DMS 273 (cell line): ENCODE results near the gene FREM2.

Experiments
- DNase-seq: peaks from one replicate; lab custom pipeline; 2025; ENCODE audit not compliant: unreplicated experiment; lab: John Stamatoyannopoulos, UW

The FREM2 gene

GRCh38 chr13:38686577-38687245 is at the start of gene FREM2:
Gene FREM2, plus strand, starts transcription at chr13:38687077. Its CDS starts 268 bp downstream, at chr13:38687345.
- DNase-seq = peak; percentile 59

- DNase-seq = no peak
Measured at GRCh38 chr13:38637576-38637975, 49.3 kb upstream of the FREM2 start.

- no peak for DNase-seq
Measured at GRCh38 chr13:38641164-38641948, 45.5 kb upstream of the FREM2 start.

GRCh38 chr13:38647312-38647711 is 39.6 kb upstream of the FREM2 start:
- no peak for DNase-seq

- no peak for DNase-seq
Measured at GRCh38 chr13:38648912-38649311, 38.0 kb upstream of the FREM2 start.

GRCh38 chr13:38656699-38657098 is 30.2 kb upstream of the FREM2 start:
- DNase-seq = no peak

GRCh38 chr13:38657191-38657590 is 29.7 kb upstream of the FREM2 start:
- DNase-seq = no peak

- no peak for DNase-seq
Measured at GRCh38 chr13:38658906-38659305, 28.0 kb upstream of the FREM2 start.

GRCh38 chr13:38661010-38661675 is 25.7 kb upstream of the FREM2 start:
- DNase-seq = no peak

GRCh38 chr13:38662362-38662761 is 24.5 kb upstream of the FREM2 start:
- DNase-seq = no peak

- no peak for DNase-seq
Measured at GRCh38 chr13:38664906-38665305, 22.0 kb upstream of the FREM2 start.

- no peak for DNase-seq
Measured at GRCh38 chr13:38667526-38668109, 19.3 kb upstream of the FREM2 start.

GRCh38 chr13:38669234-38669964 is 17.5 kb upstream of the FREM2 start:
- DNase-seq = no peak

- DNase-seq = no peak
Measured at GRCh38 chr13:38670627-38671026, 16.2 kb upstream of the FREM2 start.

GRCh38 chr13:38671980-38672379 is 14.9 kb upstream of the FREM2 start:
- DNase-seq = no peak

- no peak for DNase-seq
Measured at GRCh38 chr13:38674208-38674607, 12.7 kb upstream of the FREM2 start.

GRCh38 chr13:38680912-38681311 is 6.0 kb upstream of the FREM2 start:
- no peak for DNase-seq

GRCh38 chr13:38684714-38685113 is 2.2 kb upstream of the FREM2 start:
- no peak for DNase-seq

- no peak for DNase-seq
Measured at GRCh38 chr13:38685431-38685830, 1.4 kb upstream of the FREM2 start.

GRCh38 chr13:38685974-38686576 is 802 bp upstream of the FREM2 start:
- DNase-seq = peak; percentile 31
